ENCODE results near the gene SBSN.
A peak's percentile ranks its signal among the peaks of the same experiment; 100 is the strongest.

The SBSN gene

DNA sequence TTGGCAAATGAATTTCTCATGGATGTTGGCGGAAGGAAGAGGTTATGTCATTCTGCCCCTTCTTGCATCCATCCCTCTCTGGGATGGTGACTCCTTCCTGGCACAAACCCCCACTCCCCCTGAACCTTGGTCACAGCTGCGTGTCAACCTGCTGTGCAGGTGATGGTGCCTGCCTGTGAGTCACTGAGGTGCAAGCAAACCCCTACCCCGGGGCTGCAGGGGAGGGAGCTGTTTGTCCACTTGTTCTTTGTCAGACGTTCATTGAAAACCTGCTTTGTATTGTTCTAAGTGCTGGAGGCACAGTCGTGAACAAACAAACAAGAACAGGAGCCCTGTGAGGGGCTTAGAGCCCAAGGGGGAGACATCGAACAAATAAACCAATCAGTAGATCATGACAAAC is 3.2 kb upstream of the SBSN start:
- no peak for DNase-seq

GRCh38 chr19:35529241-35530218 is 1.4 kb upstream of the SBSN start:
- DNase-seq = no peak

DNA sequence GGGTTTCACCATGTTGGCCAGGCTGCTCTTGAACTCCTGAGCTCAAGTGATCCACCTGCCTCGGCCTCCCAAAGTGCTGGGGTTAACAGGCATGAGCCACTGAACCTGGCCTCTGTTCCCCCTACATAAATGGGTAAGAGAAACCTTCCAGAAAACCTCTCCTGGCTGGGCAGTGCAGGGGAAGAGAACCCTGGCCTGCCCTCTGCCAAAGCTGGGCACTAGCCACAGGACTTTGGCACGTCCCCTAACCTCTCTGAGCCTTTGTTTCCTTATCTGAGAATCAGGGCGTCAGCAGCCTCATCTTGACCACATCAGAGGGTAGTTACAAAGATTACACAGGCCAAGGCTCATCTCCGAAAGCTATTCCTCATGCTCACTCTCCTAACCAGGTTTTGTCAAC is 2.2 kb downstream of the SBSN start:
- no peak for DNase-seq

- no peak for DNase-seq
Observed at GRCh38 chr19:35524181-35524837, 3.8 kb downstream of the SBSN start.

DNA sequence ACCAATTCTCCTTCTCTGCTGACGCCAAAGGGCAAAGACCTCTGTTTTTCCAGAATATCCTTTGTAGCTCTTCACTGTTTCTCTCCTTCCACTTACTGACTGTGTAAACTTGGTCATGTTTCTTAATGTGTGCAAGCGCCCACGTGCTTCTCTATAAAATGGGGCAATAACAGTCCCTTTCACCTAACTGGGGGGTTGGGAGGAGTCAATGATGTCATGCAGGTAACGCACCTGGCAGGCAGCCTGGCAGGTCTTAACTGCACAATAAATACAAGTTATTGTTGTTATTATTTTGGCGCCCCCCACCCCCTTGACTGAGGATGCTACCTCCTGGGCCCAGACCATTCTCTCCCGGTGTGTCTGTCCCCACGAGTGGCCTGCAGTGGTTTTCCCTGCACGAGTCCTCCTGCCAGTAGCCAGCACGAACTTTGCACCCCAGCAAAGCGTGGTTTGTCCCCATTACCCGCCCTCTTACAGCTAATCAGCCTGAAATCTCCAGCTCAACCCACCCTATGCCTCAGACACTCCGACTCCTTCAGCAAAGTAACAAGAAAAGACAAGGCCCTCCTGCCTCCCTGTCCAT is 5.3 kb downstream of the SBSN start:
- no peak for DNase-seq

DNA sequence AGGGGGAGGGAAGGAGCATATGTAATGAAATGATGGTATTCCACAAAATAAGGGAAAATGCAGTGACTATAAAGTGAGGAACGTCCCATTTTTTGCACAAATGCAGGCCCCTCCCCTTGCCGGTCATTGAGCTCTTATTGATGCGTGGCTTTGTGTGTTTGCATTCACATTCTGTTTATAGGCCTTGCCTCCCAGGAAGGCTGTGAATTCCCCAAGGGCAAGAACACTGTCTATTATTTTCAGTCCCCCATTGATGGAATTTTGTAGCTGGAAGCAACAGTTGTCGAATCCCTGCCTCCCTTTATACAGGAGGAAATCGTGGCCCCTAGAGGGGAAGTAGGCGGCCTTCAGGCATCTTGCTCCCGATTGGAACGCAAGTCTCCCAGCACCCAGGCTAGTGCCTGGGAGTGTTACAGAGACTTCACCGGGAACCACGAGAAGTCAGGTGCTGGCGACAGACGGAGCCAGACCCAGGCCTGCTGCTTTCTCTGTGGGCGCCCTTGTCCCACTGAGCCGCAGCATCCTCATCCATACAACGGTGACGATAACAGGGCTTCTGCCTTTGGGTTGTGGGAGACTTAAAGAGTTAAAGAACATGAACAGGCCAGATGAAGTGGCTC is 6.9 kb downstream of the SBSN start:
- no peak for DNase-seq

DNA sequence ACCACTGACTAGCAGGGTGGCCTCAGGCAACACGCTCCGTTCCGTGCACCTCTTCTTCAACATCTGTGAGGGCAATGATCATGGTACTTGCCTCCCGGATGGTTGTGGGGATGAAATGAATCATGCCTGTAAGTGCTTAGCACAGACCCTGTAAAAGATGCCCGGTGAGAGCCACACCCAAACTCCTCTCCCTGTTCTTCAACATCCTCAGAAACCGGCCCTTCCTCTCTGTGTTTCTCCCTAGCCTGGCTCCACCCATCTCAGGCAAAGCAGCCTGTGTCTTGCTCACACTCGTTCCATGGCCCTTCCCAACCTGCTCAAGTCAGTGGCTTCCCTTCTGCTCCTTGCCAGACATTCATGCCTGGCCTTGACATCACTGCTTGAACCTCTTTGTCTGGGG is 8.8 kb downstream of the SBSN start:
- DNase-seq = no peak

DNA sequence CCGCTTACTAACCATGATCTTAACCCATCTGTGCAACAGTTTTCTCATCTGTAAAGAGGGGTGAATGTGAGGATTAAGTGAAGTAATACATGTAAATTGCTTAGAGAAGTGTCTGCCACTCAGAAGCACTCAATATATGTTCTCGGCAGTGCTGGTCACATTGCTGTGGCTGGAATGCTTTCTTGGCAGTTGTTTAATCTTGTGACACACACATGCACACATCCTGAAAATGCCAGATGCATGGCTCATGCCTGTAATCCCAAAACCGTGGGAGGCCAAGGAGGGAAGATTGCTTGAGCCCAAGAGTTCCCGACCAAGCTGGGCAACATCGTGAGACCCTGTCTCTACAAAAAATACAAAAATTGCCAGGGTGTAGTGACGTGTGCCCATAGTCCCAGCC is 9.8 kb downstream of the SBSN start:
- no peak for DNase-seq

GRCh38 chr19:35517342-35517741 is 10.8 kb downstream of the SBSN start:
- no peak for DNase-seq

GRCh38 chr19:35516310-35516709 is 11.8 kb downstream of the SBSN start:
- DNase-seq = no peak

GRCh38 chr19:35514282-35514809 is 13.8 kb downstream of the SBSN start:
- DNase-seq = no peak

DNA sequence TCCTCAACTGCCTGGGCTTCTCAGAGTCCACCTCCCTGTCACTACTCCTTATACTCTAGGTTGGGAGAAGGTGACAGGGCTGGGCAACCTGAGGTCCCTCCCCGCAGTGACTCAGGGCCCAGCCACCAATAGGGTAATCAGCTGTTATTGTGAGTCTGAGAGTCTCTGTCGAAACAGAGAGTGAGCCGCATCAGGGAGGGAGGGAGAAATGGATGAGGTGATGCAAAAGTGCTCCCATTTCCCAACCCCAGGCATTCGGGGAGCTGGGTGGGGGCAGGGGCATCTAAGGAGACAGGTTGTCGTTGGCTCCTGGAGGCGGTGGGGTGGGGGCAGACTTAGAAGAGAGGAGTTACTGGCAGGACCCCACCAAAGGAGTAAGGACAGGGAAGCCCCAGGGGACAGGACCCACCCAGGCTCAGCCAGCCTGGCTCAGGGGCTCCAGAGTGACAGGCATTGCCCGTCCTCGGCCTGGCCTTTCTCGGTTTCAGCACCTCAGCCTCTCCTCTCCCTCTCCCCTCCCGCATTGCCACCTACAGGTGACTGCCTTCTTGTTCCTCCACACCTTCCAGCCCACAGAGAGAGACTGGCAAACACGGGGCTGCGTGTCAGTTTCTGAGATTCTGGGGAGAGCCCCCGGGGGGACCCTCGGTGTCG is 14.4 kb downstream of the SBSN start, which contains the start of gene DMKN:
DMKN (minus strand) TSS at position 22 of the 654 bp plus-strand sequence. CDS start 174 bp downstream, outside the sequence.
- DNase-seq = no peak

DNA sequence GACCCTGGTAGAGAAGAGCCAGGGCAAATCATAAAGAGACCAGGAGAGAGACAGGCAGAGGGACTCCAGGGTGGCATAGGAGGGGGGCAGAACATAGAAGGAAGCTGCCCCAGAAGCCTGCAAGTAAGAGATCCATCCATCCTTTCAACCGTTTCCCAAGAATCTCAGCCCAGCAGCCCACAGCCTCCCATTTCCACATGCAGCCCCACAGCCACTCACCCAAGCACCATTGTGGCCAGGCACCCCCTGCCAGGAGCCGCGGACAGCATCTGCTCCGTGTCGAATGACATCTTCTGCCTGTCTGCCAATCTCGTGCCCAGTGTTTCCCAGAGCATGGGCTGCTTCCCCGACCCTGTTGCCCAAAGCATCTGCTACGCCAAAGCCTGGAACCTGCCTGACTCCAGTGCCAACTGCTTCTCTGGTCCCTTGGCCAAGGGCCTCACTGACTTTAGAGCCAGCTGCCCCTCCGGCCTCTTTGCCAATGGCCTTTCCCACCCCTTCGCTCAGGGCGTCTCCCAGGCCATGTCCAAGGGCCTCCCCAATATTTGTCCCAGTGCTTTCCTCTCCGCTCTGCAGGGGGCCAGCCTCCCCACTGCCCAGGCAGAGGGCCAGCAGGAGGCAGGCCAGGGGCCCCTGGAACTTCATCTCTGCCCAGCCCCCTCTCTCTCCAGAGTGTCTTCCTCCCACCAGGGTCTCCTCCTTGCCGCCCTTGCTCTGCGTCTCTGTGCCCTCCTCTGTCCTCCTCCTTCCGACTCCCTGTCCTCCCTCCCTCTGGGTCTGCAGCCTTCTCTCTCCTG is 15.1 kb downstream of the SBSN start:
- DNase-seq = no peak

DNA sequence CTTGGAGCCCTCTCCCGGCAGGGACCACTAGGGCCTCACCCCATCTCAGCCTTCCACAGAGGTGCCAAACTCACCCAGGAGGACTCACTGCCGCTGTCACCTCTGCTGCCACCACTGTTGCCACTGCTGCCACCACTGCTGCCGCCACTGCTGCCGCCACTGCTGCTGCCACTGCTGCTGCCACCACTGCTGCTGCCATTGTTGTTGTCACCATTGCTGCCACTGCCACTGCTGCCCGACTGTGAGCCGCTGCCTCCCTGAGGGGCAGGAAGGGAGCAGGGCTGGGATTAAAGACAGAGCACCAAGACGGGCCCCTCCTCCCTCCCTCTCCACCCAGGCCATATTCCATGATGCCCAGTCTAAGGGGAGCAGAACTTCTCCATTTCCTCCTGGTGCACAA is 16.8 kb downstream of the SBSN start:
- no peak for DNase-seq

GRCh38 chr19:35510626-35510964 is 17.5 kb downstream of the SBSN start:
- no peak for DNase-seq

DNA sequence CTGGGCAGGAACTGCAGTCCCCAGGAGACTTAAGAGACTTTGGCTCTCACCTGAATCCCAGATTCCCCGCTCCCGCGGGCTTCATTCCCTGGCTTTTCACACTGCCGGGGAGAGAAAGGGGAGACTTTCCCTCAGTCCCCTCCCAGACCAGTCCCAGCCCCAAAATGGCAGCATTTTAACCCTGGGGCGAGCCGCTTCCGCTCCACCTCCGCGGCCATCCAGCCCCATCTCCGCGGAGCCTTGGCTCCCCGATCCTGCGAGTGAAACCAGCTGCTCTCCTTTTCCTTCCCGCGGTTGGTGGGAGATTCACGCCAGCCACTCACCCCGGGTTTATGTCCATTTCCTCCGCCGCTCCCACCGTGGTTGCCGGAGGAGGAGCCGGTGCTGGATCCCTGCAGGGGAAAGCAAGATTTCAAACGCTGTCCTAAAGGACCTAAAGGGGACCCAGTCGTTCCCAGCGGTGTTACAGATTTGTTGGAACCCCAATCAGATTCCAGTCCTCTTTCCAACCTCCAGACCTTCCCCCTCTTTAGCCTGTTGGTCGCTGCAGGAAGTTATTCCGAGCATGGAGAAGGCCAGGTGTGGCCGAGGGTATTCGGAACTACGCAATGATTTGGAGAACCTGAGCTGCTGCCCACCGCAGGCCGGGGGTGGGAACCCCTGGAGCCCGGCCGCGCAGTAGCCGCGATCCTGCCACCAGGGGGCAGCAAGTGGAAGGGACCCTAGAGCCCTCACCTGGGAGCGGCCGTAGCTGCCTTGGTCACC is 18.1 kb downstream of the SBSN start:
- peak in 1 of 2 donors; percentile 35 for DNase-seq

GRCh38 chr19:35509018-35509652 is 19.0 kb downstream of the SBSN start:
- DNase-seq = no peak

DNA sequence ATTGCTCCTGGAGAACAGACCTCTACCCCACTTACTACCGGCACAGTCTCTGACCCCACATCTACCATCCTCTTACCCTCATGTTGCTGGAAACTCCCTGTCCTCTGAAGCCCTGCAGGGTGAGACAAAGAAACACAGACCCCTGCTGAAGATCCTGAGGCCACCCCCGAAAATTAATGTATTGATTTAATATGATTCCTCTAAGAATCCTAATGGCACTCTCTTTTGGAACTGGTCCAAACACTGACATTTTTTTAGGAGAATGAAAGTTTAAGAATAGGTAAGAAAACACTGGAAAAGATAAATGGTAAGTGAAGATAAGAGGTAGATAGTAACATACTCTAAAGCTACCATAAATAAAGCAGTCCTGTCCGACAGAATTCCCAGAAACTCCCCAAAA is 20.0 kb downstream of the SBSN start:
- DNase-seq = no peak

DNA sequence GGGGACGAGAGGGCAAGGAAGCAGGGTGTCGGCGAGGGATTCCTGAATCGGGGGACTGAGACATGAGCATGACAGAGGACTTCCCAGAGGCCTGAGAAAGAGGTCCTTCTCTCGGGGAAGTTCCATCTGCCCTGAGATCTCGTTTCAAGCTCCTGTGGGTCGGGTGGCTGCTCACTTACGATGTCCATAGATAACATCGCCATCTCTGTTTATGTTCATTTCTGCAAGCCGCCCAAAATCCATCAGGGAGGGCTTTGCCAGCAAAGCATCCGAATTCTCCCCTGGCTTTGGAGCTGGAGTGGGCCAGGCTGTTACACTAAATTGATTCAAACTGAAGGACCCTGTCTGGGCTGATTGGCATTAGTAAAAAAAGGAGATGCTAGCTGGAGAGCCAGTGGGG is 20.6 kb downstream of the SBSN start:
- DNase-seq = no peak

GRCh38 chr19:35506011-35506410 is 22.1 kb downstream of the SBSN start:
- DNase-seq = no peak

All from hippocampal formation (tissue), 2 donors.